ENCODE results near the gene WNT1.

WNT1 gene

GRCh38 chr12:48961801-48962200 is 16.3 kb upstream of the WNT1 start:
- no peak for DNase-seq

GRCh38 chr12:48965298-48965838 is 12.8 kb upstream of the WNT1 start:
- DNase-seq: no peak

GRCh38 chr12:48966177-48966895 is 11.8 kb upstream of the WNT1 start:
- peak; percentile 31 for DNase-seq

GRCh38 chr12:48967991-48968390 is 10.1 kb upstream of the WNT1 start:
- no peak for DNase-seq

GRCh38 chr12:48968467-48968866 is 9.7 kb upstream of the WNT1 start:
- DNase-seq: no peak

GRCh38 chr12:48969160-48969771 is 8.9 kb upstream of the WNT1 start:
- peak; percentile 34 for DNase-seq

- DNase-seq: peak; percentile 63
These were observed 8.1 kb upstream of the WNT1 start for GRCh38 chr12:48969833-48970701.

- DNase-seq: peak; percentile 44
These were observed 7.3 kb upstream of the WNT1 start for GRCh38 chr12:48970702-48971334.

GRCh38 chr12:48972213-48972951 is 5.7 kb upstream of the WNT1 start:
- no peak for DNase-seq

- no peak for DNase-seq
These were observed 5.1 kb upstream of the WNT1 start for GRCh38 chr12:48972952-48973483.

- no peak for DNase-seq
These were observed 4.6 kb upstream of the WNT1 start for GRCh38 chr12:48973531-48973930.

GRCh38 chr12:48973941-48974673 is 4.0 kb upstream of the WNT1 start:
- peak; percentile 70 for DNase-seq

GRCh38 chr12:48977290-48978281 is 536 bp upstream of the WNT1 start:
- peak; percentile 78 for DNase-seq

GRCh38 chr12:48978741-48979601 is 849 bp downstream of the WNT1 start:
- DNase-seq: peak; percentile 53

- DNase-seq: no peak
These were observed 1.7 kb downstream of the WNT1 start for GRCh38 chr12:48979602-48980388.

GRCh38 chr12:48980389-48980952 is 2.3 kb downstream of the WNT1 start:
- DNase-seq: peak; percentile 56

- peak; percentile 56 for DNase-seq
These were observed 3.0 kb downstream of the WNT1 start for GRCh38 chr12:48980953-48981756.
